HAP-1 (cell line): ENCODE data around the gene RDX.
A peak's percentile ranks its signal among the peaks of the same experiment; 100 is the strongest.

Experiments used
- DNase-seq, 2 experiments: peaks; one replicate each; pipeline ENCODE4 v3.0.0-alpha.2; 2016 to 2020; ENCODE audit warnings: low spot score in 2 of 2
- H3K27me3 ChIP-seq: fragments of 250-450 bp; sonication (Bioruptor Pico); 2 replicates; pipeline ENCODE4 v1.5.1; 2020; ENCODE audit warnings: low read depth, mild to moderate bottlenecking, moderate library complexity
- H3K36me3 ChIP-seq: fragments of 250-450 bp; sonication (Bioruptor Pico); replicated peaks from 2 replicates; pipeline ENCODE4 v1.5.1; 2020; ENCODE audit warnings: mild to moderate bottlenecking
- H3K4me1 ChIP-seq: fragments of 250-450 bp; sonication (Bioruptor Pico); 2 replicates; pipeline ENCODE4 v1.5.1; 2020; ENCODE audit warnings: mild to moderate bottlenecking
- H3K4me3 ChIP-seq: fragments of 250-450 bp; sonication (Bioruptor Pico); 2 replicates; pipeline ENCODE4 v1.5.1; 2020; ENCODE audit warnings: mild to moderate bottlenecking, moderate library complexity
- H3K9me3 ChIP-seq: fragments of 250-450 bp; sonication (Bioruptor Pico); 2 replicates; pipeline ENCODE4 v1.5.1; 2020; ENCODE audit warnings: mild to moderate bottlenecking, moderate library complexity
- in situ Hi-C: fragments of 300-500 bp; cut with MboI; formaldehyde crosslinking; loops from 3 replicates; pipeline ENCODE4 v1.14.3; 2020; ENCODE audit warnings: low sequenced_read_pairs, inconsistent platforms, mixed read lengths

Gene RDX

DNA sequence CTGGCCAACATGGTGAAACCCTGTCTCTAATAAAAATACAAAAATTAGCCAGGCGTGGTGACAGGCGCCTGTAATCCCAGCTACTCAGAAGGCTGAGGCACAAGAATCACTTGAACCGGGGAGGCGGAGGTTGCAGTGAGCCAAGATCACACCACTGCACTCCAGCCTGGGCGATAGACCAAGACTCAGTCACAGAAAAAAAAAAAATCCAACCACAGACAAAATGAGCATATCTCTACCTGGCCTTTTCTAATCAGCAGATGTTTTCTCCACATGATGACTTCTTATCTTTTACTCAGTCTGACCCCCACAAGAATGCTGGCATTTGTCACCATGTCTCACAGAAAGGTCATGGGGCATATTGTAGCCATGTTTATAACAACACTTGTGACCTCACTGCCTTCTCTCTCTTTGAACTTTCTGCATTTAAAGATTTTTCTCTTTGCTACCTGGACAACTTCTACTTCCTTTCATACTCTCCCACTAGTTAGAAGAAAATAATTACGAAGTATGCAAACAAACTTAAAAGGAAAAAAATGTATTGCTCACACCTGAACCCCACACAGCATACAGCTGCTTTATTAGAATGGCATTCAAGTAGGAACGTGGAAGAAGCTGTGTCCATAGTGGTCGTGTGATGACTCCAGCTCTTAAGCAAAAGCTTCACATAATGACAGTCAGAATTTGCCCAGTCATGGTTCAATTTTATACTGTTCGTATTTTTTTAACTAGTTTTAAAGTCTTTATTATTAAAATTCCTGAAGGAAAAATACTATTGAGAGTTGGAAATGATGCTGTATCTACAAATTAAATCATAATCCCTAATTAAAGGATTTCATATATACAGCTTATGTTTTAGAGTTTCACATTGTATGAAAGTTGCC lies 137.9 kb downstream of the RDX start:
- Histone ChIP-seq H3K9me3 (no peaks in the 10 kb centered on the region), H3K36me3 (no peaks in the 10 kb centered on the region; the same call in 1 of the 2 replicates), H3K4me3 (no peak overlapping the region), H3K4me1 (peaks cover 2% of the 10 kb centered on the region; the same call in 1 of the 2 replicates), H3K27me3 (no peaks in the 10 kb centered on the region)
- DNase-seq, result no peak
- in situ Hi-C loops, result no loop called here

DNA sequence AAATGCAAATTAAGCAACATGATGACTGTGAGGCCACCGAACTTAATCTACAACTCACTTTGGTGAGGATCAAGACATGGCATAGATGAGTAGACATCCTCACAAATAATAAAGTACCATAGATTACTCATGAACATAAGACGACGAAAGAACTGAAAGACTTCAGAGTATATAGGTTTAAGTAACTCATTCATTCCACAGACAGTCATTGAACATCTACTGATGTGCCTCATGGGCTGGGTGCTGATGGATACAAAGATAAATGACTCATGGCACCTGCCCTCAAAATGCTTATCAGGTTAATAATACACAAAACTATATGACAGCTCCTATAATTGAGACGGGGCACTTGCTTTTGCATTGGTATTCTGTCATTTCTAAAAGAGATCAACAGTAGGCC lies 139.9 kb downstream of the RDX start:
- no peak for DNase-seq
- Histone ChIP-seq H3K27me3 (no peaks in the 10 kb centered on the region), H3K4me3 (no peak overlapping the region), H3K9me3 (no peaks in the 10 kb centered on the region), H3K36me3 (no peaks in the 10 kb centered on the region; the same call in 1 of the 2 replicates), H3K4me1 (peaks cover 17% of the 10 kb centered on the region)
- in situ Hi-C loops, result no loop called here

DNA sequence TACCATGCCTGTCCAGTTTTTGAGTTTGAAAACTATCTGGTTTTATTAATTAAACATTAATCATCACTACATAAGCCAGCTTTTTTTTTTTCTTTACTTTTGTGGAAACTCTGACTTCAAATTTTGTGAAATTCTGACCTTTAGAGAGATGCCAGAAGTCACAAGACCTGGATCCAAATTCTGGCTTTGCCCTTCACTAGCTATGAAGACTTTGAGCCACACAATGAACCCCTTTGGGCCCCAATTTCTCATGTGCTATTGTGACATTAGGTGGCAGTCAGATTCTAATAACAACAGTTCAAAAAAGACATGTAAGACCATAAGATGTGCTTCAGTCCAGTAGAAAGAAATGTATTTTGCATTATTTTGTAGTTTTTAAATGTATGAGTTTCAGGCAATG lies 142.9 kb downstream of the RDX start:
- H3K36me3 ChIP-seq, result no peaks in the 10 kb centered on the region

DNA sequence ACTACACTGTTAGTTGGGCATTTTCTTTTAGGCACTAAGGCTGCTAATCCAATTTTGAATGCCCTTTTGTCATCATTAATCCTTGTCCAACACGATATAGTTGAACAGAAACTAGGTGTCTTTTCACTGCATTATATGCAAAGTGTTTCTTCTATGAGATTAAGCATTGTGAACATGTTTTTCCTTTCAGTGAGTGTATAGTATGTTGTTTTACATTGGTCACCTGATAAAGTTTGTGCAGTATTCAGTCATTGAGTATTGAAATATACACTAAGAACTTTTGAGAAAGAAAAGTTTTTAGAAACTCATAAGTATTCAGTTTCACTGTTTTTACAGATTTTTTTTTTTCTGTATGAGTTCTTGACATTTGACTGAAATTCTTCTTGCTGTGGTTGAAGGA lies 144.2 kb downstream of the RDX start:
- no peaks in the 10 kb centered on the region for H3K36me3 ChIP-seq
- no peaks in the 10 kb centered on the region for H3K9me3 ChIP-seq
- peak in 1 of 2 experiments; percentile 90 for DNase-seq
- no peak overlapping the region for H3K4me3 ChIP-seq
- H3K27me3 ChIP-seq, result no peaks in the 10 kb centered on the region
- in situ Hi-C loops, result no loop called here
- H3K4me1 ChIP-seq, result peaks cover 36% of the 10 kb centered on the region

More for the DNA sequence above, 142.9 kb downstream of the RDX start:
- H3K9me3 ChIP-seq, result no peaks in the 10 kb centered on the region
- H3K4me3 ChIP-seq, result no peak overlapping the region
- no peak for DNase-seq
- no peaks in the 10 kb centered on the region for H3K27me3 ChIP-seq
- in situ Hi-C loops, result no loop called here
- peaks cover 27% of the 10 kb centered on the region for H3K4me1 ChIP-seq

DNA sequence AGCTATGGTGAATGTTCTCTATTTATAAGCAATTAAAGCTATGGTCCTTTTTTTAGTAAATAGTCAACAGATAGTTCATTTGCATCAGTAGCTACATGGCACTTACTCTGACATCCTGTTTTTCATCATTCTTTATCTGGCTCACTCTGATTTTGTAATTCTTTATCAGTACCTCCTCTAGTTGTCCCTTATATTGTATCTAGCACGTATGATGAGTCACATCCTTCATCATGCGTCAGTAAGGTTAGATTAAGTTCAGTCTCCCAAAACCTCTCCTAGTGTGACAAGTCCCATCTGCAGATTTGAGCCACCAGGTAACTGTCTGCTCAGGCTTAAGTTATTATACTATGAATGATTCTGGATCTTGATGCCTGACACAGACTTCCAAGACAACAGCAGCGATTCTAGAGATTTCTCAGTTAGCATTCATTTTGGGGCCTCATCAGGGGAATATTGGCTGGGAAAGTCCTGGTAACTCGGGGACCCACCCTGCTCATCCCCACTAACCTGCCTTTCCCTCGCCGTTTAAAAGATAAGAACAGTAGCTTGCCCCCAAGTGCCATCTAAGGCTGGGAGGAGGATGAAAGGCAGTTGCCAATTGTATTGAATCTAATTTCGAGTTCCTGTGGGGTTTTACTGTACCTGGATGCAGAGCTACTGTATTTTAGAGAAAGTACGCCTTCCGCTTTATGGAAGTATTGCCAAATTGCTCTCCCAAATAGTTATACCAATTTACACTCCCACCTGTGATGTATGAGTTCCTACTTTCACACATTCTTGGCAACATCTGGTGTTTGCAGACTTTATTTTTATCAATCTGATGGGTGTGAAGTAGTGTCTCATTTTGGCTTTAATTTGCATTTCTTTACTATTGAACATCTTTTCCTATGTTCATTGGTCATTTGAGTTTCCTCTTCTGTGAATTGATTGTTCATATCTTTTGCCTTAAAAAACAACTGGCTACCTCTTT lies 147.4 kb downstream of the RDX start:
- in situ Hi-C loops, result no loop called here
- no peaks in the 10 kb centered on the region for H3K9me3 ChIP-seq
- peaks cover 36% of the 10 kb centered on the region for H3K4me1 ChIP-seq
- no peaks in the 10 kb centered on the region for H3K27me3 ChIP-seq
- no peak for DNase-seq
- H3K36me3 ChIP-seq, result no peaks in the 10 kb centered on the region
- H3K4me3 ChIP-seq, result no peak overlapping the region

DNA sequence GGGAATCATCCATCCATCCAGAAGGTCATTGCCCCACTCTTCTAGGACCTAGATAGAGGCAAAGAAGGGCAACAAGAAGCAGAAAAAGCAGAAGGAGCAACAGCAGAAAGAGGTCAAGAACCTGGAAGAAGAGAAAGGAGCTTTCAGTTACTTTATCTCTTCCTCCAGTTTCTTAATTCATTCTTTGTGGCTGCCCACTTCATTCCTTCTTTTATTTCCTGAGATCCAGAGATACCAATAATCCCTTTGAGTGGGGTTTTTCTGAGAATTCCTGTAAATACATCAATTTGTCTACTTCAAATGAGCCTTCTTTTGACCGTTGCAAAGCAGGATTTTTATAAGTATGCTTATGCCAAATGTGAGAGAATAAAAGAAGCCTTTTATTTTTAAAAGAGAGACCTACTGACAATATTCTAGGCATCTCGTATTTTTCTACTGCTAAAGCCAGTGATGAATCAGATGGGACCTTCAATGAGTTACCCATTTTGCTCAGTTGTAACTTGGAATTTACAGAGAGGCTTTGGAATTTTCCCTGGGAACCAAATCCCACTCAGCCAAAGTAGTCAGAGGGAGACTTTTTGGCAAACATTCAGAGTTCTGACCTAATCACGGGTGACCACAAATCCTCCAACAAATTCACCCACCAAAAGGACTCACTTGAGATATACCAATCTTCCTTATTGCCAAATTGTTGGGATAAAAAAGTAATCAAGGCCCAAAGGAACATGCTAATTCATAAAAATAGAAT lies 148.3 kb downstream of the RDX start:
- DNase-seq, result no peak
- Histone ChIP-seq H3K4me3 (no peak overlapping the region), H3K9me3 (no peaks in the 10 kb centered on the region), H3K36me3 (no peaks in the 10 kb centered on the region), H3K27me3 (no peaks in the 10 kb centered on the region), H3K4me1 (peaks cover 34% of the 10 kb centered on the region)
- in situ Hi-C loops, result no loop called here

DNA sequence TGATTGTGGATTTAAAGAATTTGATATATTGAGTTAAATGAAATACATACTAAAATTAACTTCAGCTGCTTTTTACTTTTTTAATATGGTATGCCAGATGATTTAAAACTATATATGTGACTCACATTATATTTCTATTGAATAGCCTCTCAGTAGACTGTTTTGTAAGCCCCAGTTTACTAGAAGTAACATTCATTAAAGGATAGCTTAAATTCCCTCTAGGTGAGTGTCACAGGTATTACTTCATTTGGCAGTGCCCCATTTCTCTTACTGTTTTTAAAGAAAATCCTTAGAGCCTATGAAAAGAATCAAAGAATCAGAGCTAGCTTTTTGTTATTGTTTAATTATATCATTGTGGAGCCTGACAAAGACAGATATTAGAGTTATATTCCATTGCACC lies 154.6 kb downstream of the RDX start:
- Histone ChIP-seq H3K36me3 (no peaks in the 10 kb centered on the region), H3K9me3 (no peaks in the 10 kb centered on the region), H3K4me3 (no peak overlapping the region), H3K4me1 (no peaks in the 10 kb centered on the region), H3K27me3 (no peaks in the 10 kb centered on the region)
- in situ Hi-C loops, result no loop called here
- no peak for DNase-seq

DNA sequence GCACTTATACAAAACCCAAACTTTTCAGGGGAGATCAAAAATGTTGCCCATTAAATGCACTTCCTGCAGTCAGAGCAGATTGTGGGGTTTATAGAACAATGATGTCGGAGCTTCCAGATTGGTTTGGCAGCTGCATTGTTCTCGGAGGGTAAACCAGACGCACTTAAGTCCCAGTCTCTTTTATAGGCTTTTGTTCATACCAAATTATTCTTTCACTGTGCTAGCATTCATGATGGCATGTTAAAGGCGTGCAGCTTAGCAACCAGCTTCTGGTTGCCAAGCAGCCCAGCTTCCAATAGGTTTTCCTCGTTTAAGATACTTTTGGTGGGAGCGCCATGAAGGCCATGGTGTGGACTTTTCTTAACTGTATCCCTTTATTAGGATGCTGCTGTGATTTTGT lies 162.3 kb downstream of the RDX start:
- Histone ChIP-seq H3K36me3 (no peaks in the 10 kb centered on the region), H3K4me1 (peaks cover 46% of the 10 kb centered on the region), H3K4me3 (no peak overlapping the region), H3K27me3 (no peaks in the 10 kb centered on the region), H3K9me3 (no peaks in the 10 kb centered on the region)
- in situ Hi-C loops, result no loop called here
- DNase-seq, result peak; percentile 78 to 99

DNA sequence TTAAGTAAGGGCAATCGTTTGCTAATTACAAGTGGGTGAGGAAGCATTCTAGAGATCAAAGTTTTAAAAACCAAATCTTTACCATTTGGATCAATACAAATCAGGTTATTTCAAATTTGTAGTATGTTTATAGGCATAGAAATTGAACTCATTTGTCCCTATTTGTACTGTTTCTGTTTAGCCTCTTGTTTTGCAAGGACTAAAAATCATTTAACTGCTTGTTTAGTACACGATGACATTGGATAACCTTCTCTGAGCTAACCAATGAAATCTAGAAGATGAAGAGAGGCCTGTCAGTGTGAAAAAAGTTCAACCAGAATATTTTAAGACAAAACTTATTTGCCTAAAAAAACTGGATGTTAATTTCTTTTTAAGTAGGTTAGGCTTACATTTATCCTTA lies 163.3 kb downstream of the RDX start:
- DNase-seq, result no peak
- Histone ChIP-seq H3K27me3 (no peaks in the 10 kb centered on the region), H3K4me3 (no peak overlapping the region), H3K9me3 (no peaks in the 10 kb centered on the region), H3K36me3 (no peaks in the 10 kb centered on the region), H3K4me1 (peaks cover 52% of the 10 kb centered on the region)
- in situ Hi-C loops, result no loop called here

DNA sequence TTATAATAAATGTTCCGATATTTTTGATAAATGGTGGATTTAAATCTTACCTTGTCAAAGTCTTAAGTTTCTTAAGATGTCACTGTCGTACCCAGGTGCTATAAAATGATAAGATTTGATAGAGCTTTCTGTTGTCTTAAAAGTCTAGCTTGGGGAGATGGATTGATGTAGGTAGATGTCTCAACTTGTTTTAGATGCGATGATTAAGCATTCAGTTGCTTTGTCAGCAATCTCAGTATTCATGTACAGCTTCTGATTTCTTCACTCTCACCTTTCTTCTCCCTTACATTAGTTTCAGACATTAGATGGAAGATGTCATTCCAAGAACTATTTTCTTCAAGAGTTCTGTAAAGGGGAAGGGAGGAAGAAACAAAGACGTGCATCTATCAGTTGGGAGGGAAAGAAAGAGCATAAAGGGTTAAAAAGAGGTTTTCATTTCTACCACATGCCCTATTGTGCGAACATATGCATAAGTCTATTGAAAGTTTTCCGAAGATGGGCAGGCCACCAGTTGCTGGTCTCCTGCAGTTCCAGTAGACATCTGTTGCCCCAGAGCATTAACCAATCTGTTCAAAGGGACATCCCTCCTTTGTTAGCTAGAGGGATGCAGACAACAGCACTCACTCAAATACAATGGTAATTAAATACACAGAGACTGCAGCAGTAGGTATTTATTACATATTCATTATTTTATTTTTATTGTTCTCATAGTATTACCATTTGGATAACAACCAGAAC lies 164.9 kb downstream of the RDX start:
- Histone ChIP-seq H3K4me3 (no peak overlapping the region), H3K4me1 (peaks cover 56% of the 10 kb centered on the region), H3K36me3 (no peaks in the 10 kb centered on the region), H3K9me3 (no peaks in the 10 kb centered on the region), H3K27me3 (no peaks in the 10 kb centered on the region)
- in situ Hi-C loops, result no loop called here
- peak; percentile 59 to 68 for DNase-seq

DNA sequence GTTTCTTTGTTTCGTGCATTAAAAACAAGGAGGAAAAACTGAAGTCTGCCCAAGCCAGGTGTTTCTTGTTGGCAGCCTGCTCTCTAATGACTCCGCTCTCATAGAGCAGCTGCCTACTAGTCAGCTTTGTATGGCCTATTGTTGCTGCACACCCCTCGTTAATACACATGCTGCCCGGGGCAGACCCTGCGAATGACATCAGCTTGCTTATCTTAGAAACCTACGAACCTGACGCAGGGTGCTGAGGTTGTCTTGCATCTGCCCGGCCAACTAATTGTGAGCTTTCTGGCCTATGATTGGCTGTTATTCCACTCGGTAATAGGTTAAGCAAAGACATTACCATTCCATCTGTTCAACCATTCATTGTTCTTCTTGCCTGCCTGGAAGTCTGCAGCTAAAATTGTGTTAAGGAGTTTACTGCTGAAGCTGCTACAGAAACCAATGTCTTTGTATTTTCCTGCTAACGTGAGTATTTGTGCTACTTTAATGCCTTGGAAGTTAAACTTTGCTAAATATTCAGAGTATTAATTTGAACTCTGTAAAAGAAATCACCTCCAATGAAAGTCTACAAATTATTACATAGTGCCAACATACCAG lies 165.7 kb downstream of the RDX start:
- Histone ChIP-seq H3K27me3 (no peaks in the 10 kb centered on the region), H3K4me3 (no peak overlapping the region), H3K4me1 (peaks cover 56% of the 10 kb centered on the region), H3K9me3 (no peaks in the 10 kb centered on the region), H3K36me3 (no peaks in the 10 kb centered on the region)
- DNase-seq, result peak; percentile 77 to 79
- in situ Hi-C loops, result no loop called here

DNA sequence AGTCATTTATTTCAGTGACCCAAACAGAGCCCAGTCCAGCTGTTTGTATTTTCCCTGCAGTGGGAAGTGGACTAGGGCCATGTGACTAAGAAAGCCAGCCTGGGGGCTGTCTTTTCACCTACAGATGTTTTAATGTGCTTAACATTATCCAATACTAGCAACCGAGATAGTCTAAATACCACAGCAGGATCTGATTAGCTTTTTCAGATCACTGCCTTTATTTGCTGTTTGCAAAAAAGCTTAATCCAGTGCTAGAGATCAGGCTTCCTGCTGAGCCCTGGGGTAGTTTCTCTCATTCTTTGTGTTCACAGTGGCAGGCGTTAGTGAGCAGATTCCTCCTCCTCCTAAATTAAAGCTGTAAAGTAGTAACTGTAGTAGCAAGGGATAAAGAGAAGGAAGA lies 168.3 kb downstream of the RDX start:
- peaks cover 52% of the 10 kb centered on the region for H3K4me1 ChIP-seq
- no peak overlapping the region for H3K4me3 ChIP-seq
- DNase-seq, result peak; percentile 69 to 88
- H3K9me3 ChIP-seq, result no peaks in the 10 kb centered on the region
- no peaks in the 10 kb centered on the region for H3K36me3 ChIP-seq
- in situ Hi-C loops, result no loop called here
- no peaks in the 10 kb centered on the region for H3K27me3 ChIP-seq
